NCI-H128 (cell line): Measurements from ENCODE around the gene TANGO2.

Experiments used
- DNase-seq: peaks from one replicate; lab custom pipeline; 2025; ENCODE audit not compliant: unreplicated experiment; lab: John Stamatoyannopoulos, UW

Gene TANGO2

DNA sequence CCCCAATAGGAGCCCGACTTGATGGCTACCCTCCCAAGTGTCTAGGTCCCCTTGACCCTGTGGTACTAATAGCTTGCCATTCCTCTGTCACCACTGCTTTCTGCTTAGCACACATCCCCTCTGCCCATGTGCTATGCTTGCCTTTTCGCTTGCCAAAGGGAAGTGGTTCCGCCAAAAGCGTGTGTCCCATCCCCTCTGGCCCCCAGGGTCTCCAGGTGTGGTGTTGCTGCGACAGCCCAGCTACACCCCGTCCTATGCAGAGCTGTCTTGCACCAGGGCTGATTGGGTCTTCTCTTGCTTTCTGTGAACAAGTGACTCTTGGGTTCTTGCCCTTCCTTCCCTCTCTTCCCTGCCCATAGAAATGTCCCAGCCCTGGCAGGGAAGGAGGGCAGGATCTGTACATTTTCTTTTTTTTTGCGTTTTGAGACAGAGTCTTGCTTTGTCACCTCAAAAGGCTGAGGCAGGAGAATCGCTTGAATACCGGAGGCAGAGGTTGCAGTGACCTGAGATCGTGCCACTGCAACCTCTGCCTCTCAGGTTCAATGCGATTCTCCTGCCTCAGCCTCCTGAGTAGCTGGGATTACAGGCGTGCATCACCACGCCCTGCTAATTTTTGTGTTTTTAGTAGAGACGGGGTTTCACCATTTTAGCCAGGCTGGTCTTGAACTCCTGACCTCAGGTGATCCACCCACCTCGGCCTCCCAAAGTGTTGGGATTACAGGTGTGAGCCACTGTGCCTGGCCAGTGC, 3.9 kb downstream of the TANGO2 start:
- no peak for DNase-seq

DNA sequence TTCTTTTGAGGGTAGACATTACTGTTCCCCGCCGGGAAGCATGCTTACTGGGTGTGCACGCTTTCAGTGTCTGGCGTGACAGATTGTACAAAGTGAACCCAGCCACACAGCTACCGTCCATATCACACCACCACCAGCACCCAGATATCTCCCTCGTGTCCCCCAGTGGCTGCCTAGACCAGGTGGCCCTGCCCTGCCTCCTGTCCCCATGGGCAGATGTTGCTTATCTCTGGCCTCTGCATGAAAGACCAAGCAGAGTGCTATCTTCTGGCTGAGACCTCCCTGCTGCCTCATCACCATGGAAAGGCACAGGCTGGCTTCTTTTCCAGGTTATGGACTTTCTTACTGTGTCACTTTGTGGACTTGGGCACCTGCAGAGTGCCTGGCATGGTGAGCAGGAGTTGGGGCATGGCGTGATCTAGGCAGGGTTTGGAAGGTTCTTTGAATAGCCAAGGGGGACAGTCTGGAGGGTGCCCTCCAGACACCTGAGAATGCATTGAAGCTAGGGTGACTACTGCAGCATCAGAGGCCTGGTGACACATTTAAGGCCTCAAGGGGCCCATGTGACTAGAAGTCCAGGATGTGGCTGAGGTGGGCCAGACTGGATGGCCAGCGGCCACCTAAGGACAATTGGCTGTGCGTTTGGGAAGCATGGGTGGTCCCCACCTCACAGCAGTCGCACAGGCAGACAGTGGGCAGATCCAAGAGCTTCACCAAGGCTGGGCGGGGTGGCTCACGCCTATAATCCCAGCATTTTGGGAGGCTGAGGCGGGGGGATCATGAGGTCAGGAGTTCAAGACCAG, 4.7 kb downstream of the TANGO2 start:
- no peak for DNase-seq

DNA sequence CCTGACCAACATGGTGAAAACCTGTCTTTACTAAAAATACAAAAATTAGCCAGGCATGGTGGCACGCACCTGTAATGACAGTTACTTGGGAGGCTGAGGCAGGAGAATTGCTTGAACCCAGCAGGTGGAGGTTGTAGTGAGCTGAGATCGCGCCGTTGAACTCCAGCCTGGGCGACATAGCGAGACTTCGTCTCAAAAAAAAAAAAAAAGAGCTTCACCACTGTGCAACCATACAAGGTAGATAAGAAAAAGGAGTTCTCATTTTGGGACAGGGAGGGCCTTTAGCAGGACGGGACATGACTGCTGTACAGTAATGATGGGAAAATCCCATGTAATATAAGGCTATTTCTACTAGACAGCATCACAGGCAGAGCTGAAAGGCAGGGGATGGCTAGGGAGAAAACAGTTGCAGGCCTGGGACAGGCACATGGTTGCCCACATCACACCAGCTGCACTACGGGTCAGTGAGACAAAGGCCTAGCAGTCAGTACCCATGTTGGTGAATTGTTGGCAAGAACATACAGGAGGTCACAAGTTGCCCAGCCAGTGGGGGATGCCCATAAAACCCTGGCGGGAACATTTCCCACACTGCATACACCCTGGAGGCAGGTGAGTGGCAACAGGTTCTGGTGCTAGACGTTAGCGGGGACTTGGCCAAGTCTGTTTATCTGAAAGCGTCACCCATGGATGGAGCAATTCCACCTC, 5.4 kb downstream of the TANGO2 start:
- DNase-seq, result no peak

GRCh38 chr22:20026996-20027601, 6.2 kb downstream of the TANGO2 start:
- DNase-seq, result no peak

DNA sequence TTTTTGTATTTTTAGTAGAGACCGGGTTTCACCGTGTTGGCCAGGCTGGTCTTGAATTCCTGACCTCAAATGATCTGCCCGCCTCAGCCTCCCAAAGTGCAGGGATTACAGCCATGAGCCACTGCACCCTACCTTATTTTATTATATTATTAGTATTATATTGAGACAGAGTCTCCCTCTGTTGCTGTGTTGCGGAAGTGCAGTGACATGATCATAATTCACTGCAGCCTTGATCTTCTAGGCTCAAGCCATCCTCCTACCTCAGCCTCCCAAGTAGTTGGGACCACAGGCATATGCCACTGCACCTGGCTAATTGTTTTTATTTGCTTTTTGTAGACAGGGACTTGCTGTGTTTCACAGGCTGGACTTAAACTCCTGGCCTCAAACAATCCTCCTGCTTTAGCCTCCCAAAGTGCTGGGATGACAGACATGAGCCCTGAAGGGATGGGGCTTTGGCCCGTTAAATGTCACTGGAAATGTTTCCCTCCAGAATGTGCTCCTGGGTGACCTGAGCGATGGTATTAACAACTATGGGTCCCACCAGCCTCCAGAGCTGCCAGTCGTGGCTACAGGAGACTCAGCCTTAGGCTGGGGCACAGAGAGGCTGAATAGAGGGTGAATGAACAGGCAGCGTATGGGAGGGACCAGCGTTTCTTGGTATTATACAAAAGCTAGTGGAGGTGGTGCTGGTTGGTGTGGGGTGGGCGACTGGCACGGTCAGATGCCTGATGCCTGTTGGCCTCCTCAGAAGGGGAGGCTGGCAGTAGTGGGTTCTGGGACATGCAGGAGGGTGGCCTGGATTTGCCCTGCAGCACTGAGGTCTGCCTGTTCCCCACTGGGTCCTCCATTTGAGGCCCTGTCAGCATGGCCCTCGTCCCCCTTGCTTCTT, 7.3 kb downstream of the TANGO2 start:
- DNase-seq, result no peak

DNA sequence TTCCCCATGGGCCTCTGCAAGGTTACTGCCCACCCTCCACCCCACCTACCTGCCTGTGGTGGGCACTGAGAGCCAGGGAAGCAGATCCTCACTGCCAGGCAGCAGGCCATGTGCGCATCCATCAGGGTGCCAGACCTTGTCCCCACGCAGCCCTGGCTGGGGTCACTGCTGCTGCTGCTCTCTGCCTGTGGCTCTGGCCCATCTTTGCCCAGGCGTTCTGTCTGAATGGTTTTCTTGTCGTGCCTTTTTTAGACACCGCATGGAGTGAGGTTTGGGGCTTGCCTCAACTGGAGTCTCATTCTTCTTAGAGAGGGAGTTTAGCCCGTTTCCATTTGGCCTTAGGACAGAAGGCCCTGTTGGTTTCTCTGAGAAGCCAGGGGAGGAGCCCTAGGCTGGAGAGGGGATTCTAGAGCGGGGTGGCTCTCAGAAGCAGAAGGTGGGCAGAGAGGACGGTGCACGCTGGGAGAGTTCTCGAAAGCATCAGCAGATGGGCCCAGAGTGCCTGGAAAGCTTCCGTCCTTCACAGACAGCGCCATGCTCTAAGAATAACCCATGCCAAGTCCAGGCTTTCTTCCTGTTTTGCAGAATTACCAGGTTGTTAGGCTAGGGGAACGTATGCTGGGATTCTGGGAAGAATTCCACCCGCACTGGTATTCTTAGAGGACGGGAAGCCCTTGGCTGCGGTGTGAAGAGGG, 8.1 kb downstream of the TANGO2 start:
- DNase-seq, result no peak

- DNase-seq, result no peak
Observed at GRCh38 chr22:20029550-20030225, 8.8 kb downstream of the TANGO2 start.

- no peak for DNase-seq
Observed at GRCh38 chr22:20031732-20032406, 11.0 kb downstream of the TANGO2 start.

DNA sequence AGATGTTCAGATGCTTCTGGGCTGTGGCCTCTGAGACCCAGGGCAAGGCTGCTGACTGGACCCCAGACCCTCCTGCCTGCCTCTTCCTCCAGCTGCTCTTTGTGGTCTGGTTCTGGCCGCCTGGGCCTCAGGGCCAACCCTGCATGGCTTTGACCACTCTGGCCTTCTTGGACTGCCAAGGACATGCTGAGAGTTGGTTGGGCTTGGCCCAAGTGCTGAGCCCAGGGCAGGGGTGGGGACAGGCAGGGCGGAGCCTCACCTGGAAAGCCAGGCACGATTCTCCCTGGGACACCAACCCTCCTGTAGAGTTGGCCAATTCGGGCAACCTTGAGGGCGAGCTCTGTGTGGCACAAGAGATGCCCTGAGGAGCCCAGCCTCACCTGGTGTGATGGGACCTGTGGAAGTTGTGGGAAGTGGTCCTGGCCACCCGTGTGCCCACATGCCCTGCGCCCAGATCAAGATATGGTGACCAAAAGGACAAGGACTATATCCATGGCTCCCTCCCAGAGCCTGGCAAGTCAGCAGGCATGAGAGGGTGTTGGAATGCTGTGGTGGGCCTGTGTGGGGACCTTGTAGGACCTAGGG, 11.6 kb downstream of the TANGO2 start:
- no peak for DNase-seq

GRCh38 chr22:20033045-20033706, 12.3 kb downstream of the TANGO2 start:
- DNase-seq, result no peak

GRCh38 chr22:20034143-20034542, 13.2 kb downstream of the TANGO2 start:
- DNase-seq, result no peak

- no peak for DNase-seq
Observed at GRCh38 chr22:20035375-20036083, 14.6 kb downstream of the TANGO2 start.

- no peak for DNase-seq
Observed at GRCh38 chr22:20036084-20036482, 15.2 kb downstream of the TANGO2 start.

DNA sequence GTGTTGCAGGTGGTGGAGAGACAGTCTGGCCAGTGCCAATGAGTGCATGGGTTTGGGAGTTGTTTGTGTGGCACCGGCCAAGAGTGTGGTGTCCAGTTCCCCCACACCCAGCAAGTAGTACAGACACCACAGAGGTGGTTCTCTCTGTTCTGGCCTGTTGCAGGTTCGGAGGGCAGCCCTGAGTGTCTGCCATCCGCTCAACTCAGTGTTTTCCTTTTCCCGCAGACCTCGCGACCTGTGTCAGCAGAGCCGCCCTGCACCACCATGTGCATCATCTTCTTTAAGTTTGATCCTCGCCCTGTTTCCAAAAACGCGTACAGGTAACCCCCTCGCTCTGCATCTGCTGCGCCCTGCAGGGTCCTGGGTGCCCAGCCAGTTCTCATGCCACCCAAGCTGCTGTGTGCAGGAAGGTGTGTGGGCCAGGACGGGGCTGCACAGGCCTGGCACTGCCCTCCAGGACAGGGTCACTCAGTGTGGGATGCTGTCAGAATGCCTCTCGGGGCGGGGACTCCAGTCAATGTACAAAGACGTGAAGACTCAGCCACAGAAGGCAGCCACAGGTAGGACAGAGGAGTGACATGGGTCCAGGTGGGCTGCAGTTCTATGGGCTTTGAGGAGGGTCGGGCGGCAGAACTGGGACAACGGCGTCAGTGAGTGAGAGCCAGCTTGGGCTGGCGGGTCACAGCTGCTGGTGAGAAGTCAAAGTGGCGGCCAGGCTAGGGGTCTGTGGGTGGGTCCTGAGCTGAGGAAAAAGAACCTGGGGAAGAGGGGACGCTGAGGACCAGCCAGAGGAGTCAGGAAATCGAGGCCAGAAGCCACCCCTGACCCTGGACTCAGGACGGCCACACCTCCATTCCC, 15.9 kb downstream of the TANGO2 start:
- no peak for DNase-seq

GRCh38 chr22:20037419-20037818, 16.5 kb downstream of the TANGO2 start:
- no peak for DNase-seq

- no peak for DNase-seq
Observed at GRCh38 chr22:20038574-20038973, 17.7 kb downstream of the TANGO2 start.
